K562 (cell line): ENCODE results near the gene WDR64. TPM values are rescaled to one million over a fixed set of nuclear protein-coding genes. Genes with fewer than 3 reads are reported as not detected.

ENCODE experiments used
- PCBP1 ChIP-seq: fragments of 200-400 bp; formaldehyde crosslinking; IDR thresholded peaks from 2 replicates; pipeline ENCODE4 v1.6.1; 2018; ENCODE audit warnings: mild to moderate bottlenecking, low read depth, low read length; ENCODE audit not compliant: poor library complexity, severe bottlenecking
- SIN3A ChIP-seq, 2 experiments: fragments of 150-350 bp in 1 of 2; IDR thresholded peaks; 2 replicates each; pipeline ENCODE4 v1.6.1; 2011 to 2016; ENCODE audit warnings: borderline replicate concordance in 2 of 2, low read depth in 2 of 2, low read length in 2 of 2, mild to moderate bottlenecking in 2 of 2, moderate library complexity in 2 of 2; ENCODE audit not compliant: control insufficient read depth in 1 of 2
- TGIF2 ChIP-seq: sonication (generic); formaldehyde crosslinking; IDR thresholded peaks from 2 replicates; pipeline ENCODE4 v1.8.1; 2022; ENCODE audit warnings: mild to moderate bottlenecking, missing genetic modification reagents, moderate library complexity
- ZC3H11A ChIP-seq: IDR thresholded peaks from 2 replicates; pipeline ENCODE4 v1.6.1; 2012; ENCODE audit warnings: low read depth, low read length, improper control_type of control experiment
- ZFP30 ChIP-seq: fragments of 250-450 bp; sonication (Bioruptor Pico); IDR thresholded peaks from 2 replicates; pipeline ENCODE4 v1.8.0; 2022; ENCODE audit warnings: moderate library complexity, mild to moderate bottlenecking, inconsistent platforms, borderline replicate concordance
- ZNF311 ChIP-seq: fragments of 250-450 bp; sonication (Bioruptor Pico); IDR thresholded peaks from 2 replicates; pipeline ENCODE4 v1.4.0; 2020; ENCODE audit warnings: mild to moderate bottlenecking, moderate library complexity
- ZNF77 ChIP-seq: fragments of 250-450 bp; sonication (Bioruptor Pico); IDR thresholded peaks from 2 replicates; pipeline ENCODE4 v1.5.0; 2020
- ZNF830 ChIP-seq: fragments of 250-450 bp; sonication (Bioruptor Pico); IDR thresholded peaks from 2 replicates; pipeline ENCODE4 v1.5.0; 2021; ENCODE audit warnings: mild to moderate bottlenecking
- polyA plus RNA-seq, 8 experiments: library from polyadenylated mRNA; depleted of rRNA in 4 of 8; stranded (reverse) in 5 of 8; unstranded in 3 of 8; fragments of >200 nt; fragmentation: Nextera tagmentation in 2 of 8; fragmentation: Illumina TruSeq in 1 of 8; extraction: Ambion mirVana in 2 of 8; extraction: Trizol in 1 of 8; gene quantifications; 2 replicates each; pipeline versions ENCODE4 v1.2.1 to v1.2.3, GENCODE V29; 2011 to 2014; ENCODE audit warnings: inconsistent platforms in 1 of 8, missing spikeins in 1 of 8
- total RNA-seq, 7 experiments: library from RNA; depleted of rRNA in 6 of 7; stranded (reverse); fragments of >200 nt in 6 of 7; fragmentation: Illumina TruSeq in 2 of 7; extraction: Trizol in 2 of 7; gene quantifications; 2 replicates each; pipeline versions ENCODE4 v1.2.1 to v1.2.3, GENCODE V29; 2011 to 2021; ENCODE audit warnings: low replicate concordance in 1 of 7
- TF ChIP-seq, protein P1 (sequence below): fragments of 450-650 bp; formaldehyde crosslinking; IDR thresholded peaks from 2 replicates; pipeline ENCODE4 v1.4.0; 2020; ENCODE audit warnings: mild to moderate bottlenecking, moderate library complexity
- TF ChIP-seq, protein P2 (sequence below): sonication (generic); formaldehyde crosslinking; IDR thresholded peaks from 2 replicates; pipeline ENCODE4 v1.8.0; 2022; ENCODE audit warnings: mild to moderate bottlenecking, missing genetic modification reagents
- TF ChIP-seq, protein P3 (sequence below), 3 experiments: fragments of 200-800 bp in 1 of 3; sonication (Bioruptor generic) in 1 of 3; sonication (generic) in 1 of 3; formaldehyde crosslinking in 1 of 3; IDR thresholded peaks; 2 replicates each; pipeline versions ENCODE4 v1.6.1 to v1.8.0; 2016 to 2022; ENCODE audit warnings: mild to moderate bottlenecking in 2 of 3, missing compliant biosample characterization in 2 of 3, missing genetic modification characterization in 2 of 3, missing genetic modification reagents in 1 of 3
- TF ChIP-seq, protein P4 (sequence below): fragments of 250-450 bp; sonication (Bioruptor Pico); IDR thresholded peaks from 2 replicates; pipeline ENCODE4 v1.8.0; 2022; ENCODE audit warnings: moderate library complexity, mild to moderate bottlenecking, inconsistent platforms
- TF ChIP-seq, protein P5 (sequence below): fragments of 250-450 bp; sonication (Bioruptor Pico); IDR thresholded peaks from 2 replicates; pipeline ENCODE4 v1.4.0; 2020; ENCODE audit warnings: mild to moderate bottlenecking
- TF ChIP-seq, protein P6 (sequence below): sonication (generic); formaldehyde crosslinking; IDR thresholded peaks from 2 replicates; pipeline ENCODE4 v1.8.0; 2022; ENCODE audit warnings: mild to moderate bottlenecking, missing genetic modification reagents

Gene WDR64
- total and polyA plus RNA-seq, 9 of the 15 experiments (the other 6 are each of a cell fraction or from before 2014, with no cell fraction given) = 0.06 to 0.29 (median 0.19) TPM; not detected in 5

DNA sequence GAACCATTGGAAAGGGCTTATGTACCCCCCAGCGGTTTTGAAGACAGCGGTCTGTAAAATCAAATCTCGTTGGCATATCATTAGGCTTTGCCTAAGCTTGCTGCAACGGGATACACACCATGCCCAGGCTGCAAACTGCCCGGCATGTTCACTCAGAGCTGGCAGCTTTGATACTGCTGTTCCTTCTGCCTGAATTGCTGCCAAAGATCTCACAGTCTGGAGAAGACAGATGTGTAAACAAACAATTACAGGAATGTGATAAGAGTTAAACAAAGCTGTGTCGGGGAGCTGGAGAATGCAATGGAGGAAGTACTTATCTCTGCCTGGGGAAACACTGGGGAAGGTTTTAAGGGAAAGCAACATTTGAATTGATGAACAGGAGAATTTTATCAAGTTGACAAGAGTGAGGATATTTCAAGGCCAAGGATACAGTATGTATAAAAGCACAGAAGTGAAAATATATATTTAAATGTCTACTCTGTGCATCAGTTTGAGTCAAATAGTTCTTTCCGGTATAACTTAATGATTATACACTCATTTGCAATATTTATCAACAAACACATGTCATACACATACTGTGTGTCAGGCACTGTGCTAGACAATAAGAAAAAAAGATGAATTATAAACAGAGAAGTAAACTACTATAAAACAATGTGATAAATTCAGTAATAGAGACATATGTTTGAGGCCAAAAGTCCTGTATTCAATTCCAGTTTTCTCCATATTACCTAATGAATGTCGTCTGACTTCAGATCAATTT lies 41.8 kb upstream of the WDR64 start (continued):
- TF ChIP-seq, protein P1, sequence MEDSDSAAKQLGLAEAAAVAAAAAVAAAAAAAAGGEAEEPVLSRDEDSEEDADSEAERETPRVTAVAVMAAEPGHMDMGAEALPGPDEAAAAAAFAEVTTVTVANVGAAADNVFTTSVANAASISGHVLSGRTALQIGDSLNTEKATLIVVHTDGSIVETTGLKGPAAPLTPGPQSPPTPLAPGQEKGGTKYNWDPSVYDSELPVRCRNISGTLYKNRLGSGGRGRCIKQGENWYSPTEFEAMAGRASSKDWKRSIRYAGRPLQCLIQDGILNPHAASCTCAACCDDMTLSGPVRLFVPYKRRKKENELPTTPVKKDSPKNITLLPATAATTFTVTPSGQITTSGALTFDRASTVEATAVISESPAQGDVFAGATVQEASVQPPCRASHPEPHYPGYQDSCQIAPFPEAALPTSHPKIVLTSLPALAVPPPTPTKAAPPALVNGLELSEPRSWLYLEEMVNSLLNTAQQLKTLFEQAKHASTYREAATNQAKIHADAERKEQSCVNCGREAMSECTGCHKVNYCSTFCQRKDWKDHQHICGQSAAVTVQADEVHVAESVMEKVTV (CRISPR knock-in tag) = no peak
- no peak for TF ChIP-seq PCBP1
- TF ChIP-seq, protein P2, sequence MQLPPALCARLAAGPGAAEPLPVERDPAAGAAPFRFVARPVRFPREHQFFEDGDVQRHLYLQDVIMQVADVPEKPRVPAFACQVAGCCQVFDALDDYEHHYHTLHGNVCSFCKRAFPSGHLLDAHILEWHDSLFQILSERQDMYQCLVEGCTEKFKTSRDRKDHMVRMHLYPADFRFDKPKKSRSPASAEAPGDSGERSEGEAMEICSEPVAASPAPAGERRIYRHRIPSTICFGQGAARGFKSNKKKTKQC (CRISPR knock-in tag) = no peak
- TF ChIP-seq ZFP30 (CRISPR knock-in tag) = no peak
- TF ChIP-seq ZNF77 (CRISPR knock-in tag) = no peak
- no peak for TF ChIP-seq ZC3H11A
- TF ChIP-seq, protein P3, sequence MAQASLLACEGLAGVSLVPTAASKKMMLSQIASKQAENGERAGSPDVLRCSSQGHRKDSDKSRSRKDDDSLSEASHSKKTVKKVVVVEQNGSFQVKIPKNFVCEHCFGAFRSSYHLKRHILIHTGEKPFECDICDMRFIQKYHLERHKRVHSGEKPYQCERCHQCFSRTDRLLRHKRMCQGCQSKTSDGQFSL (CRISPR knock-in tag; IDR thresholded peaks at IDR 0.05) = no peak
- TF ChIP-seq, protein P3 (tag; IDR thresholded peaks at IDR 0.05) = no peak
- TF ChIP-seq, protein P4, sequence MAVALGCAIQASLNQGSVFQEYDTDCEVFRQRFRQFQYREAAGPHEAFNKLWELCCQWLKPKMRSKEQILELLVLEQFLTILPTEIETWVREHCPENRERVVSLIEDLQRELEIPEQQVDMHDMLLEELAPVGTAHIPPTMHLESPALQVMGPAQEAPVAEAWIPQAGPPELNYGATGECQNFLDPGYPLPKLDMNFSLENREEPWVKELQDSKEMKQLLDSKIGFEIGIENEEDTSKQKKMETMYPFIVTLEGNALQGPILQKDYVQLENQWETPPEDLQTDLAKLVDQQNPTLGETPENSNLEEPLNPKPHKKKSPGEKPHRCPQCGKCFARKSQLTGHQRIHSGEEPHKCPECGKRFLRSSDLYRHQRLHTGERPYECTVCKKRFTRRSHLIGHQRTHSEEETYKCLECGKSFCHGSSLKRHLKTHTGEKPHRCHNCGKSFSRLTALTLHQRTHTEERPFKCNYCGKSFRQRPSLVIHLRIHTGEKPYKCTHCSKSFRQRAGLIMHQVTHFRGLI (CRISPR knock-in tag) = no peak
- TF ChIP-seq, protein P5, sequence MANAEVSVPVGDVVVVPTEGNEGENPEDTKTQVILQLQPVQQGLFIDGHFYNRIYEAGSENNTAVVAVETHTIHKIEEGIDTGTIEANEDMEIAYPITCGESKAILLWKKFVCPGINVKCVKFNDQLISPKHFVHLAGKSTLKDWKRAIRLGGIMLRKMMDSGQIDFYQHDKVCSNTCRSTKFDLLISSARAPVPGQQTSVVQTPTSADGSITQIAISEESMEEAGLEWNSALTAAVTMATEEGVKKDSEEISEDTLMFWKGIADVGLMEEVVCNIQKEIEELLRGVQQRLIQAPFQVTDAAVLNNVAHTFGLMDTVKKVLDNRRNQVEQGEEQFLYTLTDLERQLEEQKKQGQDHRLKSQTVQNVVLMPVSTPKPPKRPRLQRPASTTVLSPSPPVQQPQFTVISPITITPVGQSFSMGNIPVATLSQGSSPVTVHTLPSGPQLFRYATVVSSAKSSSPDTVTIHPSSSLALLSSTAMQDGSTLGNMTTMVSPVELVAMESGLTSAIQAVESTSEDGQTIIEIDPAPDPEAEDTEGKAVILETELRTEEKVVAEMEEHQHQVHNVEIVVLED (CRISPR knock-in tag) = no peak
- no peak for TF ChIP-seq ZNF311 (CRISPR knock-in tag)
- TF ChIP-seq, protein P6, sequence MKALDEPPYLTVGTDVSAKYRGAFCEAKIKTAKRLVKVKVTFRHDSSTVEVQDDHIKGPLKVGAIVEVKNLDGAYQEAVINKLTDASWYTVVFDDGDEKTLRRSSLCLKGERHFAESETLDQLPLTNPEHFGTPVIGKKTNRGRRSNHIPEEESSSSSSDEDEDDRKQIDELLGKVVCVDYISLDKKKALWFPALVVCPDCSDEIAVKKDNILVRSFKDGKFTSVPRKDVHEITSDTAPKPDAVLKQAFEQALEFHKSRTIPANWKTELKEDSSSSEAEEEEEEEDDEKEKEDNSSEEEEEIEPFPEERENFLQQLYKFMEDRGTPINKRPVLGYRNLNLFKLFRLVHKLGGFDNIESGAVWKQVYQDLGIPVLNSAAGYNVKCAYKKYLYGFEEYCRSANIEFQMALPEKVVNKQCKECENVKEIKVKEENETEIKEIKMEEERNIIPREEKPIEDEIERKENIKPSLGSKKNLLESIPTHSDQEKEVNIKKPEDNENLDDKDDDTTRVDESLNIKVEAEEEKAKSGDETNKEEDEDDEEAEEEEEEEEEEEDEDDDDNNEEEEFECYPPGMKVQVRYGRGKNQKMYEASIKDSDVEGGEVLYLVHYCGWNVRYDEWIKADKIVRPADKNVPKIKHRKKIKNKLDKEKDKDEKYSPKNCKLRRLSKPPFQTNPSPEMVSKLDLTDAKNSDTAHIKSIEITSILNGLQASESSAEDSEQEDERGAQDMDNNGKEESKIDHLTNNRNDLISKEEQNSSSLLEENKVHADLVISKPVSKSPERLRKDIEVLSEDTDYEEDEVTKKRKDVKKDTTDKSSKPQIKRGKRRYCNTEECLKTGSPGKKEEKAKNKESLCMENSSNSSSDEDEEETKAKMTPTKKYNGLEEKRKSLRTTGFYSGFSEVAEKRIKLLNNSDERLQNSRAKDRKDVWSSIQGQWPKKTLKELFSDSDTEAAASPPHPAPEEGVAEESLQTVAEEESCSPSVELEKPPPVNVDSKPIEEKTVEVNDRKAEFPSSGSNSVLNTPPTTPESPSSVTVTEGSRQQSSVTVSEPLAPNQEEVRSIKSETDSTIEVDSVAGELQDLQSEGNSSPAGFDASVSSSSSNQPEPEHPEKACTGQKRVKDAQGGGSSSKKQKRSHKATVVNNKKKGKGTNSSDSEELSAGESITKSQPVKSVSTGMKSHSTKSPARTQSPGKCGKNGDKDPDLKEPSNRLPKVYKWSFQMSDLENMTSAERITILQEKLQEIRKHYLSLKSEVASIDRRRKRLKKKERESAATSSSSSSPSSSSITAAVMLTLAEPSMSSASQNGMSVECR (CRISPR knock-in tag) = no peak
- TF ChIP-seq TGIF2 (CRISPR knock-in tag) = no peak
- no peak for TF ChIP-seq SIN3A (IDR thresholded peaks at IDR 0.05; ENCODE audit: borderline replicate concordance in 2 of 2, control insufficient read depth in 1 of 2, low read depth in 2 of 2, low read length in 2 of 2)
- no peak for TF ChIP-seq ZNF830 (CRISPR knock-in tag)
